ENCODE results near the gene CALB2. TPM values are rescaled to one million over a fixed set of nuclear protein-coding genes. Genes with fewer than 3 reads are reported as not detected.

CALB2 gene
- polyA plus RNA-seq, 4 donors, result 3.3 TPM; not detected in 3

DNA sequence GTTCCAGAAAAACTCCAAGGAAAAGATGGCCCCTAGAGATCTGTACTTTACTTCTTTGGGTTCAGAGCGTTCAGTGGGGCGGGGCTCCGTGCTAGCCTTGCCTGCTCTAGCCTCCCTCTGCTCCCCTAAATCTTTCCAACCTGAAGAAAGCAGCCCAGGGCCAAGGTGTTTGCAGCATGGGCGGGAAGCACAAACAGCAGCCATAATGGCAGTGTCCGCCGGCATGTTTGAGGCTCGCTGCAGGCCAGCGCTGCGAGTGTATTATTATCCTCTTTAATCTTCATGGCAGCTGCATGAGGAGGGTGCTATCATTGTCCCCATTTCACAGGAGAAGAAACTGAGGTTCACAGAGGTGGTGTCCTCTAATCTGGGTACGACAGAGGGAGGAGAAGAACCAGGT is 10.4 kb downstream of the CALB2 start:
- DNase-seq, result no peak
- FAIRE-seq, result no peak
- Histone ChIP-seq H3K27ac (ENCODE audit: low read depth in 1 of 3, low read length in 2 of 3) (no peak overlapping the region), H3K9me3 (ENCODE audit: control insufficient read depth in 2 of 2, insufficient read depth in 1 of 2, low read depth in 1 of 2, low read length in 1 of 2) (no peaks in the 10 kb centered on the region), H3K4me1 (ENCODE audit: control insufficient read depth in 3 of 3, insufficient read depth in 2 of 3, low read depth in 1 of 3, low read length in 2 of 3) (no peaks in the 10 kb centered on the region), H3K4me3 (ENCODE audit: low read depth in 1 of 3, low read length in 3 of 3) (no peak overlapping the region), H3K27me3 (ENCODE audit: control insufficient read depth in 3 of 3, insufficient read depth in 3 of 3, low read length in 3 of 3) (no peaks in the 10 kb centered on the region), H3K36me3 (ENCODE audit: control insufficient read depth in 3 of 3, insufficient read depth in 2 of 3, low read depth in 1 of 3, low read length in 3 of 3) (no peaks in the 10 kb centered on the region)
- 76 to 87% (median 83%) methylated on average over 10 of the region's 10 CpGs for WGBS, 3 donors

DNA sequence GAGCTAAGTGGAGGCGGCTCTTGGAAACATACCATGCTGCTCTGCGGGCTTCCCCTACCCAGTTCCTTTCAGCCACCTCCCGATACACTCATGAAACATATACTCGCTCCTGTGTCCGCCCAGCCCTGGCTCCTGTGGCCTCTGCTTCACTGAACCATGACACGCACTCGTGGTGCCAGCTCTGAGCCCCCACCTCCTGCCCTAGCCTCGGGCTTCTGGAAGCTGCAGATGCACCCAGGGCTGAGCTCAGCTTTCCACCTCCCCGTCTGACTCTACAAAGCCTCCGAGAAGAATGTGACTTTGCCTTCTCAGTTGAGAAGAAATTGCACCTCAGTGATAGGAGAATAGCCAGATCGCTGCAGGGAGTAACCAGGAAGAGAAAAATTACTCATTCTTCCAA is 11.0 kb downstream of the CALB2 start:
- WGBS, 3 donors, result 57 to 71% (median 62%) methylated on average over 11 of the region's 11 CpGs
- Histone ChIP-seq H3K27ac (ENCODE audit: low read depth in 1 of 3, low read length in 2 of 3) (no peak overlapping the region), H3K27me3 (ENCODE audit: control insufficient read depth in 3 of 3, insufficient read depth in 3 of 3, low read length in 3 of 3) (no peaks in the 10 kb centered on the region), H3K36me3 (ENCODE audit: control insufficient read depth in 3 of 3, insufficient read depth in 2 of 3, low read depth in 1 of 3, low read length in 3 of 3) (no peaks in the 10 kb centered on the region), H3K9me3 (ENCODE audit: control insufficient read depth in 2 of 2, insufficient read depth in 1 of 2, low read depth in 1 of 2, low read length in 1 of 2) (no peaks in the 10 kb centered on the region), H3K4me1 (ENCODE audit: control insufficient read depth in 3 of 3, insufficient read depth in 2 of 3, low read depth in 1 of 3, low read length in 2 of 3) (no peaks in the 10 kb centered on the region), H3K4me3 (ENCODE audit: low read depth in 1 of 3, low read length in 3 of 3) (no peak overlapping the region)
- DNase-seq (no peak), FAIRE-seq (no peak)

DNA sequence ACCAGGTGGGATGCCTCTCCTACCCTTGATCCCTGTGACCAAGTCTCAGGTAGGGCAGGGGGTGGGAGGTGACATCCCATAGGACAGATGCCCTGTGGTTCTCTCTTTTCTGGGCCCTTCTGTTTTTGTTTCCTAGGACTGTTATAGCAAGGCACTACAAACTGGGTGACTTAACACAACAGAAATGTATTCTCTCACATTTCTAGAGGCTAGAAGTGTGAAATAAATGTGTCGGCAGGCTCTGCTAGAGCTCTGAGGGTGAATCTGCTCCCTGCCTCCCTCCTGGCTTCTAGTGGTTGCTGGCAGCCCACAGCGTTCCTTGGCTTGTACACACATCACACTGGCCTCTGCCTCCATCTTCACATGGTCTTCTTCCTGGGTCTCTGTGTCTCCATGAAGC is 12.7 kb downstream of the CALB2 start:
- Histone ChIP-seq H3K4me1 (ENCODE audit: control insufficient read depth in 3 of 3, insufficient read depth in 2 of 3, low read depth in 1 of 3, low read length in 2 of 3) (no peaks in the 10 kb centered on the region), H3K36me3 (ENCODE audit: control insufficient read depth in 3 of 3, insufficient read depth in 2 of 3, low read depth in 1 of 3, low read length in 3 of 3) (no peaks in the 10 kb centered on the region), H3K9me3 (ENCODE audit: control insufficient read depth in 2 of 2, insufficient read depth in 1 of 2, low read depth in 1 of 2, low read length in 1 of 2) (no peaks in the 10 kb centered on the region), H3K27me3 (ENCODE audit: control insufficient read depth in 3 of 3, insufficient read depth in 3 of 3, low read length in 3 of 3) (no peaks in the 10 kb centered on the region), H3K27ac (ENCODE audit: low read depth in 1 of 3, low read length in 2 of 3) (no peak overlapping the region), H3K4me3 (ENCODE audit: low read depth in 1 of 3, low read length in 3 of 3) (no peak overlapping the region)
- no peak for DNase-seq
- no peak for FAIRE-seq
- WGBS, 3 donors, result 66 to 80% (median 67%) methylated on average over 2 of the region's 2 CpGs

DNA sequence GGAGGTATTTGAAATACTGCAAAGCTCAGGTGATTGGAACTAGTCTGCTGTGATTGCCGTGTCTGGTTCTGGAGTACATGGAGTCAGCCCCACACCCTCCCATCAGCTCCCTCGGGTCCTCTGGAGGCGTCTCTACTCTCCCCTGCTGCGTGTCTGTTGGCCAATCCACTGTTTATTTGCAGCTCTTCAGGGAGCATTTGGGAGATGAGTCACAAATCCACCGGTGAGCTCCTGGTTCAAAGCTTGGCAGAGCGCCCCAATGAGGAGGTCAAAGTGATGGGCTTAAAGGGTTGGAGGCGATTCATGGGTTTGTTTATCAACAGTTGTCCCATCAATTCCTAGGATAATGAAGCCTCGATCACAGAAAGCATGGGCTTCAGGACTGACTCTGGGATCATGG is 14.6 kb downstream of the CALB2 start:
- Histone ChIP-seq H3K27ac (ENCODE audit: low read depth in 1 of 3, low read length in 2 of 3) (no peak overlapping the region), H3K36me3 (ENCODE audit: control insufficient read depth in 3 of 3, insufficient read depth in 2 of 3, low read depth in 1 of 3, low read length in 3 of 3) (no peaks in the 10 kb centered on the region), H3K27me3 (ENCODE audit: control insufficient read depth in 3 of 3, insufficient read depth in 3 of 3, low read length in 3 of 3) (no peaks in the 10 kb centered on the region), H3K4me3 (ENCODE audit: low read depth in 1 of 3, low read length in 3 of 3) (no peak overlapping the region), H3K4me1 (ENCODE audit: control insufficient read depth in 3 of 3, insufficient read depth in 2 of 3, low read depth in 1 of 3, low read length in 2 of 3) (no peaks in the 10 kb centered on the region), H3K9me3 (ENCODE audit: control insufficient read depth in 2 of 2, insufficient read depth in 1 of 2, low read depth in 1 of 2, low read length in 1 of 2) (no peaks in the 10 kb centered on the region)
- DNase-seq (no peak), FAIRE-seq (no peak)
- WGBS, 3 donors, result 51 to 64% (median 61%) methylated on average over 8 of the region's 8 CpGs

DNA sequence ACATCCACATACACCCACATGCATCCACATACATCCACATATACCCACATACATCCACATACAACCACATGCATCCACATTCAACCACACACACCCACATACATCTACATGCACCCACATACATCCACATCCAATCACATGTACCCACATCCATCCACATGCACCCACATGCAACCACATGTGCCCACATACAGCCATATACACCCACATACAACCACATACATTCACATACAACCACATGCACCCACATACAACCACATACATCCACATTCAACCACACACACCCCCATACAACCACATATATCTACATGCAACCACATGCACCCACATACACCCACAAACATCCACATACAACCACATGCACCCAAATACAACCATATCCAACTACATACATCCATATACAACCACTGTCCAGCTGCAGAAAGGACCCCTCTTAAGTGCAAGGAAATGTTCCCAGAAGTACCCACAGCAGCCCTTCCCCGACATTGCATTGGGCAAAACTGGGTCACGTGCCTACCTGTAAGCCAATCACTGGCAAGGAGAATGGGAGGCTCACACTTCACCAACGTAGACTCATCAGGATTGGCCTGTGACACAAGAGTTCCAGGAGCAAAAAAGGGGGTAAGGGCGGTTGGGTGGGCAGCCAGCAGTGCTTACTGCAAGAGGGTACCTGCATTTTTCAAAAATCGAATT is 18.1 kb downstream of the CALB2 start:
- Histone ChIP-seq H3K9me3 (ENCODE audit: control insufficient read depth in 2 of 2, insufficient read depth in 1 of 2, low read depth in 1 of 2, low read length in 1 of 2) (no peaks in the 10 kb centered on the region), H3K27ac (ENCODE audit: low read depth in 1 of 3, low read length in 2 of 3) (no peak overlapping the region), H3K4me3 (ENCODE audit: low read depth in 1 of 3, low read length in 3 of 3) (no peak overlapping the region), H3K36me3 (ENCODE audit: control insufficient read depth in 3 of 3, insufficient read depth in 2 of 3, low read depth in 1 of 3, low read length in 3 of 3) (no peaks in the 10 kb centered on the region), H3K27me3 (ENCODE audit: control insufficient read depth in 3 of 3, insufficient read depth in 3 of 3, low read length in 3 of 3) (peaks cover 0 to 2% (median 0%) of the 10 kb centered on the region in 3 donors), H3K4me1 (ENCODE audit: control insufficient read depth in 3 of 3, insufficient read depth in 2 of 3, low read depth in 1 of 3, low read length in 2 of 3) (no peaks in the 10 kb centered on the region)
- WGBS, 3 donors, result 65 to 80% (median 73%) methylated on average over 5 of the region's 5 CpGs
- DNase-seq, result no peak
- no peak for FAIRE-seq

DNA sequence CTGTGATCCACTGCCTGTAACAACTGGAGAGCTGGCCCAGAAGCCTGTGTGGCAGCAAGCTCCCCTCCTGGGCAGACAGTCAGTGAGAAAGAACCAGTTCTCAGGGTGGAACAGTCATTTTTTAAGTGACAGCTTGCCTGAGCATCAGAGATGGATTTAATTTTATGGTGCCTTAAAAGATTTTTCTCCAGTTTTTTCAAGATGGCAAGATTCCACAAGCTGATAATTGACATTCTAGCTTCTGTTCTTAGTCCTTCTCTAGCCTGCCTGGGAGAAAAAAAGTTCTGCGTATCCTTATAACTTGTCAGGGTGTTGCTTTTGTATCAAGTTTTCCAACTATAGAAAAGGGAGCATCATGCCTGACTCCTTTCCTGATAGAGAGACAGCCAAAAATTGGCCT is 21.2 kb downstream of the CALB2 start:
- 88 to 97% (median 92%) methylated on average over 1 of the region's 1 CpG for WGBS, 3 donors
- no peak overlapping the region for H3K4me3 ChIP-seq (ENCODE audit: low read depth in 1 of 3, low read length in 3 of 3)
- H3K27me3 ChIP-seq (ENCODE audit: control insufficient read depth in 3 of 3, insufficient read depth in 3 of 3, low read length in 3 of 3), result peaks cover 0 to 2% (median 0%) of the 10 kb centered on the region in 3 donors
- DNase-seq (no peak), FAIRE-seq (no peak)
- H3K27ac ChIP-seq (ENCODE audit: low read depth in 1 of 3, low read length in 2 of 3), result no peak overlapping the region
- no peaks in the 10 kb centered on the region for H3K4me1 ChIP-seq (ENCODE audit: control insufficient read depth in 3 of 3, insufficient read depth in 2 of 3, low read depth in 1 of 3, low read length in 2 of 3)
- no peaks in the 10 kb centered on the region for H3K36me3 ChIP-seq (ENCODE audit: control insufficient read depth in 3 of 3, insufficient read depth in 2 of 3, low read depth in 1 of 3, low read length in 3 of 3)
- no peaks in the 10 kb centered on the region for H3K9me3 ChIP-seq (ENCODE audit: control insufficient read depth in 2 of 2, insufficient read depth in 1 of 2, low read depth in 1 of 2, low read length in 1 of 2)

DNA sequence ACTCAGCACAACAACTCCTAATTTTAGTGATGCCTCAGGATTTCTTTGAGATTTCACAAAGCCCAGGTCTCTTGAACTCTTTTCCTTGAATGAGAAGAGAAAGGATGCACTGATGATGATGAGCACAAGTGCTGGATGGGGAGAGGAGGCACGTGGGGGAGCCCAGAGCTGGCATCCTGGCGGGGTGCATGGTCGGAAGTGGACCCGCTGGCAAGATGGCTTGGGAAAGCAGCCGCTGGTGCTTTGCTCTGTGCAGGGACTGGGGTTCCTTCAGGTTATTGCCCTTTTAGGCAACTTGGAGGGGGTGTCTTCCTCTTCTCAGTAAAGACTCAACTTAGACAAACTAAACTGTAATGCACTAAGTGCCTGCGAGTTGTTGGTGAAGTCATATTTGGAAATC is 22.3 kb downstream of the CALB2 start:
- peaks cover 0 to 2% (median 0%) of the 10 kb centered on the region in 3 donors for H3K27me3 ChIP-seq (ENCODE audit: control insufficient read depth in 3 of 3, insufficient read depth in 3 of 3, low read length in 3 of 3)
- DNase-seq (no peak), FAIRE-seq (no peak)
- no peaks in the 10 kb centered on the region for H3K4me1 ChIP-seq (ENCODE audit: control insufficient read depth in 3 of 3, insufficient read depth in 2 of 3, low read depth in 1 of 3, low read length in 2 of 3)
- no peak overlapping the region for H3K27ac ChIP-seq (ENCODE audit: low read depth in 1 of 3, low read length in 2 of 3)
- no peak overlapping the region for H3K4me3 ChIP-seq (ENCODE audit: low read depth in 1 of 3, low read length in 3 of 3)
- H3K9me3 ChIP-seq (ENCODE audit: control insufficient read depth in 2 of 2, insufficient read depth in 1 of 2, low read depth in 1 of 2, low read length in 1 of 2), result no peaks in the 10 kb centered on the region
- 49 to 71% (median 71%) methylated on average over 6 of the region's 6 CpGs for WGBS, 3 donors
- H3K36me3 ChIP-seq (ENCODE audit: control insufficient read depth in 3 of 3, insufficient read depth in 2 of 3, low read depth in 1 of 3, low read length in 3 of 3), result no peaks in the 10 kb centered on the region

DNA sequence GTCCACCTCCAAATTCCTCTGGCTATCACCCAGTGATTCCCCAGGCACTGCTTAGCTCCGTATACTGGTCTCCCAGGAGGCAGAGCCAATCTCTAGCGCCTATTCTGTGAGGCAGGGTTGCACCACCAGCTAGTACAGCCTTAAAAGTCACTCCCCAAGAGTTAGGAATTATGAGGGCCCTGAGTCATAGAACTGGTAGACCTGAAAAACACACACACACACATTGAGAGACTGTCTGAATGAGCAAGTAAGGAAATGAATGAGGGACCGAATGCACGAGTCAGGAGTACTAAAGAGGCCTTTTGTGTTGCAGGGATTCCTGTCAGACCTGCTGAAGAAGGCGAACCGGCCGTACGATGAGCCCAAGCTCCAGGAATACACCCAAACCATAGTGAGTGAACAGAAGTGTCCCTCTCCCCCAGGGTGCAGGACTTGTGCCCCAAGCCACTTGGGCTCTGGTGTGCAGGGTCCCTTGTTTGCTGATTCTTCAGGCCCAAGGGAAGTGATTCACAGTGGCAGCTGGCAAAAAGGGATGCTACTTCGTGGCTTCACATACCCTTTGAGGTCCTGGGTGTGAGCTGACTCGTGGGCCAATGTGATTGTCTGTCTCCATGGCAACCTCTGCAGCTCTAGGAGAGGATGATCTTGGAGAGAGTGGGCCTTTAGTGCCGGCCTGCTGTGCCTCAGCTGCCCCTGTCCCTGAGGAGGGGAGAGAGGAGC is 24.7 kb downstream of the CALB2 start:
- Histone ChIP-seq H3K36me3 (ENCODE audit: control insufficient read depth in 3 of 3, insufficient read depth in 2 of 3, low read depth in 1 of 3, low read length in 3 of 3) (no peaks in the 10 kb centered on the region), H3K4me3 (ENCODE audit: low read depth in 1 of 3, low read length in 3 of 3) (no peak overlapping the region), H3K27ac (ENCODE audit: low read depth in 1 of 3, low read length in 2 of 3) (no peak overlapping the region), H3K9me3 (ENCODE audit: control insufficient read depth in 2 of 2, insufficient read depth in 1 of 2, low read depth in 1 of 2, low read length in 1 of 2) (no peaks in the 10 kb centered on the region), H3K4me1 (ENCODE audit: control insufficient read depth in 3 of 3, insufficient read depth in 2 of 3, low read depth in 1 of 3, low read length in 2 of 3) (no peaks in the 10 kb centered on the region), H3K27me3 (ENCODE audit: control insufficient read depth in 3 of 3, insufficient read depth in 3 of 3, low read length in 3 of 3) (peaks cover 0 to 10% (median 0%) of the 10 kb centered on the region in 3 donors)
- DNase-seq (no peak), FAIRE-seq (no peak)
- 62 to 63% (median 62%) methylated on average over 11 of the region's 11 CpGs for WGBS, 3 donors

All from small intestine (tissue), 7 donors.